ENCODE data around the gene GCM1. TPM values are rescaled to one million over a fixed set of nuclear protein-coding genes. Genes with fewer than 3 reads are reported as not detected.

Gene GCM1
- total and polyA plus RNA-seq, 4 donors, result 0.05 to 0.08 TPM; not detected in 2

- no peaks in the 10 kb centered on the region for H3K36me3 ChIP-seq (ENCODE audit: control insufficient read depth in 4 of 4, insufficient read depth in 3 of 4, low read depth in 1 of 4, low read length in 3 of 4)
- H3K27ac ChIP-seq (ENCODE audit: low read depth in 1 of 2, low read length in 2 of 2), result no peak overlapping the region
- no peaks in the 10 kb centered on the region for H3K9me3 ChIP-seq (ENCODE audit: control insufficient read depth in 4 of 4, low read length in 3 of 4)
- H3K4me1 ChIP-seq (ENCODE audit: control insufficient read depth in 4 of 4, insufficient read depth in 4 of 4, low read length in 3 of 4), result no peaks in the 10 kb centered on the region
- H3K9ac ChIP-seq (ENCODE audit: low read depth in 1 of 2, low read length in 2 of 2), result no peak overlapping the region
- WGBS, result 61% methylated on average over 1 of the region's 1 CpG
- TF ChIP-seq FOXA2 (IDR thresholded peaks at IDR 0.05) (no peak), REST (IDR thresholded peaks at IDR 0.05) (no peak), EGR1 (IDR thresholded peaks at IDR 0.05; ENCODE audit: low read depth in 2 of 2) (no peak), YY1 (IDR thresholded peaks at IDR 0.05) (no peak), ZBTB33 (IDR thresholded peaks at IDR 0.05) (no peak), CTCF (IDR thresholded peaks at IDR 0.05; ENCODE audit: low read depth, low read length, missing input control) (no peak), RAD21 (IDR thresholded peaks at IDR 0.05) (no peak), HNF4G (IDR thresholded peaks at IDR 0.05) (no peak), GABPA (IDR thresholded peaks at IDR 0.05 in 1 of 2, conservative IDR thresholded peaks at IDR 0.05 in 1 of 2) (no peak), TAF1 (conservative IDR thresholded peaks at IDR 0.05) (no peak), SP1 (IDR thresholded peaks at IDR 0.05) (no peak), JUND (IDR thresholded peaks at IDR 0.05) (no peak), HNF4A (conservative IDR thresholded peaks at IDR 0.05) (no peak), MAX (IDR thresholded peaks at IDR 0.05) (no peak), ATF3 (IDR thresholded peaks at IDR 0.05) (no peak)
- H3K4me3 ChIP-seq (ENCODE audit: low read depth in 1 of 3, low read length in 3 of 3), result no peak overlapping the region
- DNase-seq (ENCODE audit: low spot score), result no peak
- H3K27me3 ChIP-seq (ENCODE audit: control insufficient read depth in 4 of 4, insufficient read depth in 4 of 4, low read length in 3 of 4), result no peaks in the 10 kb centered on the region
Observed at GRCh38 chr6:53162606-53163005, 14.0 kb upstream of the GCM1 start.

- WGBS, result 87% methylated on average over 3 of the region's 3 CpGs
Observed at GRCh38 chr6:53161481-53162009, 12.9 kb upstream of the GCM1 start.

More at GRCh38 chr6:53161481-53162009, 12.9 kb upstream of the GCM1 start:
- Histone ChIP-seq H3K27me3 (ENCODE audit: control insufficient read depth in 4 of 4, insufficient read depth in 4 of 4, low read length in 3 of 4) (no peaks in the 10 kb centered on the region), H3K4me3 (ENCODE audit: low read depth in 1 of 3, low read length in 3 of 3) (no peak overlapping the region), H3K9ac (ENCODE audit: low read depth in 1 of 2, low read length in 2 of 2) (no peak overlapping the region), H3K4me1 (ENCODE audit: control insufficient read depth in 4 of 4, insufficient read depth in 4 of 4, low read length in 3 of 4) (no peaks in the 10 kb centered on the region), H3K36me3 (ENCODE audit: control insufficient read depth in 4 of 4, insufficient read depth in 3 of 4, low read depth in 1 of 4, low read length in 3 of 4) (no peaks in the 10 kb centered on the region), H3K27ac (ENCODE audit: low read depth in 1 of 2, low read length in 2 of 2) (no peak overlapping the region), H3K9me3 (ENCODE audit: control insufficient read depth in 4 of 4, low read length in 3 of 4) (no peaks in the 10 kb centered on the region)
- TF ChIP-seq REST (IDR thresholded peaks at IDR 0.05), result no peak
- no peak for TF ChIP-seq JUND (IDR thresholded peaks at IDR 0.05)
- no peak for TF ChIP-seq NR2F2 (IDR thresholded peaks at IDR 0.05)
- TF ChIP-seq YY1 (IDR thresholded peaks at IDR 0.05), result no peak
- TF ChIP-seq EGR1 (IDR thresholded peaks at IDR 0.05; ENCODE audit: low read depth in 2 of 2), result no peak
- TF ChIP-seq RAD21 (IDR thresholded peaks at IDR 0.05), result no peak
- DNase-seq (ENCODE audit: low spot score), result no peak

Data from liver (tissue), 9 donors.